Osteocyte (in vitro differentiated cells): ENCODE results near the gene GLB1L2. TPM values are rescaled to one million over a fixed set of nuclear protein-coding genes. Genes with fewer than 3 reads are reported as not detected.

ENCODE experiments used
- DNase-seq: peaks from one replicate; pipeline ENCODE4 v3.0.0; 2021; ENCODE audit warnings: mixed read lengths; ENCODE audit not compliant: unreplicated experiment; ENCODE audit errors: extremely low spot score
- H3K27ac Mint-ChIP-seq: one replicate; pipeline ENCODE4 v1.8.0; 2021; ENCODE audit warnings: mild to moderate bottlenecking, mixed read lengths; ENCODE audit not compliant: unreplicated experiment
- H3K27me3 Mint-ChIP-seq: one replicate; pipeline ENCODE4 v1.8.0; 2021; ENCODE audit warnings: mixed read lengths; ENCODE audit not compliant: unreplicated experiment
- H3K36me3 Mint-ChIP-seq: one replicate; pipeline ENCODE4 v1.8.0; 2021; ENCODE audit warnings: mixed read lengths; ENCODE audit not compliant: unreplicated experiment
- H3K4me1 Mint-ChIP-seq: one replicate; pipeline ENCODE4 v1.8.0; 2021; ENCODE audit warnings: mixed read lengths; ENCODE audit not compliant: unreplicated experiment
- H3K4me3 Mint-ChIP-seq: one replicate; pipeline ENCODE4 v1.8.0; 2021; ENCODE audit warnings: mild to moderate bottlenecking, moderate library complexity, mixed read lengths; ENCODE audit not compliant: unreplicated experiment
- H3K9me3 Mint-ChIP-seq: one replicate; pipeline ENCODE4 v1.8.0; 2021; ENCODE audit warnings: mixed read lengths; ENCODE audit not compliant: unreplicated experiment
- total RNA-seq: library from RNA; stranded (reverse); gene quantifications from 2 replicates; pipeline ENCODE4 v1.2.1, GENCODE V29; 2021
- TF ChIP-seq, protein P1 (sequence below): fragments of 200-600 bp; sonication (generic); IDR thresholded peaks from 2 replicates; pipeline ENCODE4 v1.5.0; 2021; ENCODE audit warnings: antibody characterized with exemption, mild to moderate bottlenecking, moderate library complexity

GLB1L2 gene
- total RNA-seq, 1 donor from 2014 or later: not detected

DNA sequence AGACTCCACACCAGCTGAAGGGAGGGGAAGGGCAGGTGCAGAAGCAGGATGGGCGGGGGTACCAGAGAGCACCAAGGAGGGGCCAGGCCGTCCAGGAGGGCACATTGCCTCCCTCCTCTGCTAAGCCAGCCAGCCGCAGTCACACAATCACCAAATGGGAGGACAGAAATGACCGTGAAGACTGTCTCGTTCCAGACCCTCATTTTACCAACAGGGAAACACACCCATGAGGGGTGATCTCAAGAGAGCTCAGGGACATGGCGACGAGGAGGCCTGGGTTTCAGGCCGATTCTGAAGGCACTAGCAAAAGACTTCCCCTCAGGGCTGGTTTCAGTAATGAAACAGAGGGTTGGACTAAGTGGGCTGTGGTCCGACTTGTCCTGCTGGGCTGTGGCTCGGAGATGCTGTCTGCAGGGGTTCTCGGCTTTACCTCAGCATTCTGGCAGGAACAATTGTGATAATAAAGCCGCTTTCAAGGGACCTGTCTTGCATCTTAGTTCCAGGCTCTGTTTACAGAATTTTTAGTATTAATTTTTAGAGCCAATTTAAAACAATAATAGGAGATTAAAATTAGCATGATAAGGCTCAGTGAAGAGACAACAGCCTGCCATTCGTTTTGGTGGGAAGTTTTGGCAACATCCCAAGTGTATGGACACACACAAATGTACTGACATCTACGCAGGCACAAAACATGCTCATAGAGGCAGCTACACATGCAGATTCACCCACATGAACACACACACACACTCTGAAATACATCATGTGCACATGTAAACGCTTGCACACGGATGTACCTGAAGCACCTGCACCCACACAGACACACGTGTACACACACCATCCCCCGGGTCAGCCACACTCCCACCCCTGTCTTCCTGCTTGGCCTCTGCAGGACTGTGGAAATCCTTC, 82.3 kb downstream of the GLB1L2 start:
- peaks cover 6% of the 10 kb centered on the region for H3K4me1 Mint-ChIP-seq
- DNase-seq: no peak
- peaks cover 54% of the 10 kb centered on the region for H3K27me3 Mint-ChIP-seq
- H3K27ac Mint-ChIP-seq: no peak overlapping the region
- H3K9me3 Mint-ChIP-seq: no peaks in the 10 kb centered on the region
- TF ChIP-seq, protein P1, sequence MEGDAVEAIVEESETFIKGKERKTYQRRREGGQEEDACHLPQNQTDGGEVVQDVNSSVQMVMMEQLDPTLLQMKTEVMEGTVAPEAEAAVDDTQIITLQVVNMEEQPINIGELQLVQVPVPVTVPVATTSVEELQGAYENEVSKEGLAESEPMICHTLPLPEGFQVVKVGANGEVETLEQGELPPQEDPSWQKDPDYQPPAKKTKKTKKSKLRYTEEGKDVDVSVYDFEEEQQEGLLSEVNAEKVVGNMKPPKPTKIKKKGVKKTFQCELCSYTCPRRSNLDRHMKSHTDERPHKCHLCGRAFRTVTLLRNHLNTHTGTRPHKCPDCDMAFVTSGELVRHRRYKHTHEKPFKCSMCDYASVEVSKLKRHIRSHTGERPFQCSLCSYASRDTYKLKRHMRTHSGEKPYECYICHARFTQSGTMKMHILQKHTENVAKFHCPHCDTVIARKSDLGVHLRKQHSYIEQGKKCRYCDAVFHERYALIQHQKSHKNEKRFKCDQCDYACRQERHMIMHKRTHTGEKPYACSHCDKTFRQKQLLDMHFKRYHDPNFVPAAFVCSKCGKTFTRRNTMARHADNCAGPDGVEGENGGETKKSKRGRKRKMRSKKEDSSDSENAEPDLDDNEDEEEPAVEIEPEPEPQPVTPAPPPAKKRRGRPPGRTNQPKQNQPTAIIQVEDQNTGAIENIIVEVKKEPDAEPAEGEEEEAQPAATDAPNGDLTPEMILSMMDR: no peak
- H3K4me3 Mint-ChIP-seq: peak overlapping the region; percentile 38
- no peaks in the 10 kb centered on the region for H3K36me3 Mint-ChIP-seq

DNA sequence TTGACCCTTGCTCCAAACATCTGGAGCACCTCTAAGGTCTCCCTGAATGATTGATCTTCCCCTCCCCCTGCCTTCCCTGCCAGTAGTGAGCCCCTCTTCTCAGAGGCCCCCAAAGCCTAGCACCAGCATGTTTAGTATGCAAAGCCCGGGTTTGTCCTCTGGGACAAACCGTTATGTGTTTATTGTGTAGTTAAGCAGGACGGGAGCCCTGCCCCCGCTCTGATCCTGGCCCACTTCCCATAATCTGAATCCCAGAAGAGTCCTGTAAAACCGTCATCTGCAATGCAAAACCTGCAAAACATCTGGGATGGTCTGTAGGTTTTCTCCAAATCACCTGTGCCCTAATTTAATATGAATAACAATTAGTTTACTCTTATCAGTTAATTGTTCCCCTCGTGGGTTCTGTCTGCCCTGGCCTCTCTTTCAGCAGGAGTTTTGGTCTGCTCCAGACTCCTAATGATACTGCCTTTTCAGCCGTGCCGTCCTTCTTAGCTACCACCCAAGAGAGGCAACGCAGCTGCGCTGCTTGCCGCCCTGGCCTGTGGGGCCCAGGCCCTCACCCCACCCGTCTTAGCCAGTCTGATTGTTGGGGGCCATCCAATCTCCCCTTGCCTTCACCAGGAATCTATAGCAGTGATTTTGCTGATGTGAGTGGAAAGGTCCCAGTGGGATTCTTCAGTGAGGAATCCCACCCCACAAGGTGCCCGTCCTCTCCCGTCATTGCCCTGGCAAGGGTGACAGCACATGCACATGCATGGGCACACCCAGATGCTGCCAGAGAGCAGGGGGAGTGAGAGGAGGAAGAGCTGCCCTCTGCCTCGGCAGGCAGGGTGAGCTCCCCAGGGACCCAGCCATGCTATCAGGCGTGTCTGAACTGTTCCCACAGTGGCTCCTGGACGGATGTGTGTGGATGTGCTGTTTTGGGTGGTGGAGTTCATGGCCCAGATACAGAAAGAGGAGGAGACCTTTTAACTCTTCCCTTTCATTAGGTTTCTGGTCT, 83.3 kb downstream of the GLB1L2 start:
- peaks cover 6% of the 10 kb centered on the region for H3K4me1 Mint-ChIP-seq
- H3K27ac Mint-ChIP-seq: no peak overlapping the region
- TF ChIP-seq, protein P1: no peak
- H3K4me3 Mint-ChIP-seq: peak overlapping the region; percentile 16
- DNase-seq: no peak
- H3K27me3 Mint-ChIP-seq: peaks cover 49% of the 10 kb centered on the region
- H3K36me3 Mint-ChIP-seq: no peaks in the 10 kb centered on the region
- H3K9me3 Mint-ChIP-seq: no peaks in the 10 kb centered on the region

DNA sequence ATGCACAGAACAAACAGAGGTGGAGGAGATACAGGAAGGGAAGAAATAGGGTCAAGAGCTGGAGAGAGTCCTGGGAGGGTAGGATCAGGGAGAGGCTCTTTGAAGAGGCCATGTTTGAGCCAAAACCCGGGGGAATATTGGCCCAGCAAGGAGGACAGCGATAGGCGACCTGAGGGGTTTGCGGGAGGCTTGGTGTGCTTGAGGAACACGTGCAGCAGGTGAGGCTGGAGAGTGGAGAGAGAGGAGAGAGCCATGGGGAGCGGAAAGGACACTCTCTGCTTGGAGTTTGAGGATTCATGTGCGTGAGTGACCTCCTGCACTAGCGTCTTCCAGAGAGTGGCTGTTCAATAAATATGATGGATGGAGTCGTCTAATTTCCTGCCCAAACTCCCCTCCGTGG, 84.9 kb downstream of the GLB1L2 start:
- Mint-ChIP-seq H3K4me3 (no peak overlapping the region), H3K9me3 (no peaks in the 10 kb centered on the region), H3K36me3 (no peaks in the 10 kb centered on the region), H3K4me1 (peaks cover 2% of the 10 kb centered on the region), H3K27me3 (peaks cover 35% of the 10 kb centered on the region), H3K27ac (no peak overlapping the region)
- TF ChIP-seq, protein P1: no peak
- no peak for DNase-seq

DNA sequence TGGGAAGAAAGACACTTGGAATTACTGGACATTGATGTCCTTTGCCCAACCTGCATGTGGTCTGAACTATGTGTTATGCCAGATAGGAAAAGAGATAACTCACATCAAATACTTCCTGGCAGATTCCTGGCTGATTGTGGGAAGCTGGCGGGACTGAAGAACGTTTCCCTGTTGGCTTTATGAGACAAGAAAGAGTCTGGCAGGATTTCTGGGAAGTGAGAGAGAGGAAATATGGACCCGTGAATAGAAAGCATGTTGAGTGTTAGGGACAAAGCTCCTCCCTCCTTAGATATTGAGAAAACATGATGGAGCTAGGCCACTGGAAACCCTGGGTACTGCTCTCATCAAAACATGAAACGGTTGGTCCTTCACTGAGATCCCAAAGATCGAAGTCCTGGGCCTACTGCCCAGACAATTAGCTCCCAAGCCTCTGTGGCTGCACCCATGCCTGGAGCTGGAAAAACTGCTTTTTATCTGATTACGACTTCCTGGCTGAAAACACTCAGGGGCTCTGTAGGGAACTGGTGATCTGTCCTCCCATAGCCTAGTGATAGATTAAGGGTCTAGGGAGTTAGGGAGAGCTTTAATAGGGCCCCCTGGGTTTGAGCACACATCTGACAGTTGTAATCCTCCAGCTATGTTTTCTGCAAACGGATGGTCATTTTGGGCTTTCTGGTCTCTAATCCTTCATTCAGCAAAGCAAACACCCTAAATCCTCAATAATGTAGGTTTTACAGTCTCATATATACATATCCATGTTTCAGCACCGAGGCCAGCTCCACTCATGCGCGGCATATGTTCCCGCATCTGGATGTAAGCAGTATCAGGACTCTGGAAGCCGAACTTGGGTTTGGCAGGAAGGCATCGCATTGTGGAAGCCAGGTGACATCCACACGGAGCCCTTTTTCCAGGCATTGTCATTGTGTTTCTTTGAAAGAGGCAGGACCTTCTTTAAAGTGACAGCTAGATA, 86.4 kb downstream of the GLB1L2 start:
- no peak overlapping the region for H3K4me3 Mint-ChIP-seq
- H3K36me3 Mint-ChIP-seq: no peaks in the 10 kb centered on the region
- H3K4me1 Mint-ChIP-seq: peaks cover 2% of the 10 kb centered on the region
- H3K27me3 Mint-ChIP-seq: peaks cover 31% of the 10 kb centered on the region
- no peak for DNase-seq
- TF ChIP-seq, protein P1: no peak
- H3K27ac Mint-ChIP-seq: no peak overlapping the region
- no peaks in the 10 kb centered on the region for H3K9me3 Mint-ChIP-seq
